ENCODE measurements around the gene HMG20A.

The HMG20A gene

GRCh38 chr15:77413699-77414349 is 6.9 kb upstream of the HMG20A start:
- DNase-seq (ENCODE audit: low read depth) = no peak
- H3K4me3 ChIP-seq (ENCODE audit: low read length) = no peak overlapping the region
- no peak for TF ChIP-seq CTCF (IDR thresholded peaks at IDR 0.05; ENCODE audit: insufficient read depth, low read depth, low read length, missing control alignments)

- no peak for TF ChIP-seq CTCF (IDR thresholded peaks at IDR 0.05; ENCODE audit: insufficient read depth, low read depth, low read length, missing control alignments)
- no peak for DNase-seq (ENCODE audit: low read depth)
- H3K4me3 ChIP-seq (ENCODE audit: low read length) = no peak overlapping the region
Observed at GRCh38 chr15:77414789-77415442, 5.8 kb upstream of the HMG20A start.

GRCh38 chr15:77415450-77416147 is 5.1 kb upstream of the HMG20A start:
- no peak for DNase-seq (ENCODE audit: low read depth)
- TF ChIP-seq CTCF (IDR thresholded peaks at IDR 0.05; ENCODE audit: insufficient read depth, low read depth, low read length, missing control alignments) = no peak
- no peak overlapping the region for H3K4me3 ChIP-seq (ENCODE audit: low read length)

GRCh38 chr15:77416148-77416455 is 4.6 kb upstream of the HMG20A start:
- no peak overlapping the region for H3K4me3 ChIP-seq (ENCODE audit: low read length)
- no peak for DNase-seq (ENCODE audit: low read depth)
- TF ChIP-seq CTCF (IDR thresholded peaks at IDR 0.05; ENCODE audit: insufficient read depth, low read depth, low read length, missing control alignments) = no peak

- no peak for TF ChIP-seq CTCF (IDR thresholded peaks at IDR 0.05; ENCODE audit: insufficient read depth, low read depth, low read length, missing control alignments)
- DNase-seq (ENCODE audit: low read depth) = peak; percentile 43
- no peak overlapping the region for H3K4me3 ChIP-seq (ENCODE audit: low read length)
Observed at GRCh38 chr15:77416954-77417353, 3.7 kb upstream of the HMG20A start.

- H3K4me3 ChIP-seq (ENCODE audit: low read length) = no peak overlapping the region
- TF ChIP-seq CTCF (IDR thresholded peaks at IDR 0.05; ENCODE audit: insufficient read depth, low read depth, low read length, missing control alignments) = no peak
- no peak for DNase-seq (ENCODE audit: low read depth)
Observed at GRCh38 chr15:77417602-77418001, 3.1 kb upstream of the HMG20A start.
